ENCODE measurements around the gene N4BP2. TPM values are rescaled to one million over a fixed set of nuclear protein-coding genes. Genes with fewer than 3 reads are reported as not detected.

The N4BP2 gene
- total and polyA plus RNA-seq, 5 donors: 0.86 to 7.3 (median 6.1) TPM

DNA sequence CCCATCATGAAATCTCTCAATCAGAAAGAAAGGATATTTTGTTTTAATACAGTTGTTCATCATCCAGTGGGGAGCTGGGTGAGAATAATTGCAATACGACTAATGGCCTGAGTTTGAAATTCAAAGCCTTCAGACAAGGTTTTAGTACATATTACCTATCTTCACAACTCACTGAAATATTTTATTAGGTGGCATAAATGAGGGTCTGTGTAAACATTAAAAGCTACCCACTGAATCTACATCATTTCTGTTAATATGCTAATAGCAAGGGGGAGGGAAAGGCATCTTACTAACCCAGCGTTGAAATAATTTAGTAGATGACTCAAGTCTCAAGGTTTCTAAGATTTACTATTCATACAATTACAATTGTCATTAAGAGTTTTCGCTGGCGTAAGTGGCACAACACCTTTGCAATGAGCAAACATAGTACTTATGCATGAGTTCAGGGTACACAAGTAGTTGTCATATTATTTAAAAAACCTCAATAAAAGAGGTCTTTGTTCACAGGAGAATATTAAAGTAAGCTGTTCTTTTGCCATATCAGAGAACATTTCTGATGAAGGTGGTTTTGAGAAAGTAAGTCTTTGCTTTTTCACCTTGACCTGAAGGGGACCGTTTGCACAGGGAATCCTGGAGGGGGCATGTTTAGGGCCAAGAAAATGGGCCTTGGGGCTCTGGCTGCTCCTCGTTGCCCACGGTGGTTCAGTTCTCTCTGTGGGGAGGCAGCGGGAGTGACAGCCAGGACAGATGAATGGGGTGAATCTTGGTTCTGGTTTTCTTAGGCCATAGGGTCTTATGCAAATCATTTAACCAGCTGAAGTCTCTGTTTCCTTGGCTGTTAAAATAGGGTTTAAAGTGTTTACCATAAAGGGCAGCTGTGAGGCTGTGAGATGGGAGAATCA is 135.7 kb downstream of the N4BP2 start:
- DNase-seq: no peak
- Histone ChIP-seq H3K9me3 (ENCODE audit: control insufficient read depth, low read length) (no peaks in the 10 kb centered on the region), H3K27ac (ENCODE audit: low read length) (no peak overlapping the region), H3K4me3 (ENCODE audit: low read length) (no peak overlapping the region), H3K4me1 (ENCODE audit: control insufficient read depth, insufficient read depth, low read length) (no peaks in the 10 kb centered on the region), H3K27me3 (ENCODE audit: control insufficient read depth, insufficient read depth) (no peaks in the 10 kb centered on the region)
- intact Hi-C loops (cut with DNase I): no loop called here
- no peak for ATAC-seq
- WGBS: 83% methylated on average over 8 of the region's 8 CpGs

DNA sequence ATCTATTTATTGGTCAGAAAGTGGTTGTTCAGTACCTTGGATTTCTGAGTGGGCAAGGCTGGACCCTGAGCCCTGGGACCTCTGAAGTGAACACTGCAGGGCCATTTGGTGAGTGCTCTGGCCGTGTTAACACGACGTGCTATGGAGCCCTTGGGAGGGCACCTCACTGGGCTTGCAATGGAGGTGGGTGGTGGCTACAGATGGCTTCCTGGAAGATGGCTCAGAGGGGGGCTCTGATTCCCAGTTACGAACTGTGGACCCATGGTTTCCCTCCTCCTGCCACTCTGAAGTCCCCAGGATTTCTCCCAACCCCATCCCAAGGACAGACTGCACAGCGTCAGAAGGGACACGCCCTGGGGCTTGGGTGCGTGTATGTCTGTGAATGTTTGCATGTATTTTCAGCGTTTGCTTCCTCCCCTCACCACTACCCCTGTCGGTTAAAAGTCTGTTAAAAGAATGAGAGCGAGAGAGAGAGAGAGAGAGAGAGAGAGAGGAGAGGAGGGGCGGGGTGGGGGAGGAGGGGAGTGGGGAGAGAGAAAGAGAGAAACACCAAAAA is 136.4 kb downstream of the N4BP2 start:
- Histone ChIP-seq H3K9me3 (ENCODE audit: control insufficient read depth, low read length) (no peaks in the 10 kb centered on the region), H3K27me3 (ENCODE audit: control insufficient read depth, insufficient read depth) (no peaks in the 10 kb centered on the region), H3K4me3 (ENCODE audit: low read length) (no peak overlapping the region), H3K27ac (ENCODE audit: low read length) (no peak overlapping the region), H3K4me1 (ENCODE audit: control insufficient read depth, insufficient read depth, low read length) (no peaks in the 10 kb centered on the region)
- 65% methylated on average over 11 of the region's 11 CpGs for WGBS
- intact Hi-C loops (cut with DNase I): no loop called here
- DNase-seq (no peak), ATAC-seq (no peak)

DNA sequence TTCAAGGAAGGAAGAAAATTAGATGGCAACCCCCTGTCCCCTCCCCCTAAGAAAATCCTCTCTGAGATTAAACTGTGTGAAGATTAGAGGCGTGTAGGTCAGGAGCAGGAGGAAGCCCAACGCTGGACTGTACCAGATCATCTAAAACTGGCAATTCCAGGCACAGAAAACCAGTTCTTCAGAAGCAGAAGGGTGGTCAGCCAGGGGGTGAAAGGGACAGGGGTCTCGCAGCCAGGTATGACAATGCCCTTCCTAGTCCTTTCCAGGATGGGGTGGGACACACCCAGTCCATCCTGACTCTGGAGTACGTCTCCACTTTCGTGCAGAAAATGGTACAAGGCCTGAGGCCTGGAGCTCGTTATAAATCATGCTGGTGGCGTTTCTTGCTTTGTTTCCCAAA is 136.9 kb downstream of the N4BP2 start:
- intact Hi-C loops (cut with DNase I): no loop called here
- Histone ChIP-seq H3K4me1 (ENCODE audit: control insufficient read depth, insufficient read depth, low read length) (no peaks in the 10 kb centered on the region), H3K4me3 (ENCODE audit: low read length) (no peak overlapping the region), H3K27me3 (ENCODE audit: control insufficient read depth, insufficient read depth) (no peaks in the 10 kb centered on the region), H3K27ac (ENCODE audit: low read length) (no peak overlapping the region), H3K9me3 (ENCODE audit: control insufficient read depth, low read length) (no peaks in the 10 kb centered on the region)
- ATAC-seq: no peak
- WGBS: 78% methylated on average over 7 of the region's 7 CpGs
- no peak for DNase-seq

DNA sequence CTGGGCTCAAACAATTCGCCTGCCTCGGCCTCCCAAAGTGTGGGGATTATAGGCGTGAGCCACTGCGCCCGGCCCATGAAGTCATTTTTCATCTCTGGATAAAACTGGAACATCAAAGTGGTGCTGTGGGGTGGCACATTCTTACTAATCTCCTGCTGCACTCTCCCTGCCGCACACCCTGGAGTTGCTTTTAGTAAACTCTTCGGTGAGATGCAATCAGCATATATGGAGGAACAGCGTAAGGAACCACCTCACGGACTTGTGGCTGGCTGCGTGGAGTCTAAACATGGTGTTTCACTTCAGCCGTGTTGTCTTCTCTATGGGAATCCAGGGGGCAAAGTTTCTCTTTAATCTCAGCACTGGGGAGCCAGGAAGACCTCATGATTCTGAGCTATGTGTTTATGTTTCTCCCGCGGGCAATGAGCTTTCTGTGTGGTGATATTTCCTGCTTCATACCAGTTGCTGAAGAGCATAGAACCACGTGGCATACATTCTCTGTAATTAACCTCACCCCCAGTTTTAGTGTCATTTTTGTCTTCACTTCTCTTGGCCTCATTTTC is 138.0 kb downstream of the N4BP2 start:
- DNase-seq (no peak), ATAC-seq (no peak)
- no peak overlapping the region for H3K27ac ChIP-seq (ENCODE audit: low read length)
- 51% methylated on average over 14 of the region's 14 CpGs for WGBS
- H3K4me3 ChIP-seq (ENCODE audit: low read length): no peak overlapping the region
- H3K9me3 ChIP-seq (ENCODE audit: control insufficient read depth, low read length): no peaks in the 10 kb centered on the region
- H3K4me1 ChIP-seq (ENCODE audit: control insufficient read depth, insufficient read depth, low read length): no peaks in the 10 kb centered on the region
- intact Hi-C loops (cut with DNase I): no loop called here
- no peaks in the 10 kb centered on the region for H3K27me3 ChIP-seq (ENCODE audit: control insufficient read depth, insufficient read depth)

DNA sequence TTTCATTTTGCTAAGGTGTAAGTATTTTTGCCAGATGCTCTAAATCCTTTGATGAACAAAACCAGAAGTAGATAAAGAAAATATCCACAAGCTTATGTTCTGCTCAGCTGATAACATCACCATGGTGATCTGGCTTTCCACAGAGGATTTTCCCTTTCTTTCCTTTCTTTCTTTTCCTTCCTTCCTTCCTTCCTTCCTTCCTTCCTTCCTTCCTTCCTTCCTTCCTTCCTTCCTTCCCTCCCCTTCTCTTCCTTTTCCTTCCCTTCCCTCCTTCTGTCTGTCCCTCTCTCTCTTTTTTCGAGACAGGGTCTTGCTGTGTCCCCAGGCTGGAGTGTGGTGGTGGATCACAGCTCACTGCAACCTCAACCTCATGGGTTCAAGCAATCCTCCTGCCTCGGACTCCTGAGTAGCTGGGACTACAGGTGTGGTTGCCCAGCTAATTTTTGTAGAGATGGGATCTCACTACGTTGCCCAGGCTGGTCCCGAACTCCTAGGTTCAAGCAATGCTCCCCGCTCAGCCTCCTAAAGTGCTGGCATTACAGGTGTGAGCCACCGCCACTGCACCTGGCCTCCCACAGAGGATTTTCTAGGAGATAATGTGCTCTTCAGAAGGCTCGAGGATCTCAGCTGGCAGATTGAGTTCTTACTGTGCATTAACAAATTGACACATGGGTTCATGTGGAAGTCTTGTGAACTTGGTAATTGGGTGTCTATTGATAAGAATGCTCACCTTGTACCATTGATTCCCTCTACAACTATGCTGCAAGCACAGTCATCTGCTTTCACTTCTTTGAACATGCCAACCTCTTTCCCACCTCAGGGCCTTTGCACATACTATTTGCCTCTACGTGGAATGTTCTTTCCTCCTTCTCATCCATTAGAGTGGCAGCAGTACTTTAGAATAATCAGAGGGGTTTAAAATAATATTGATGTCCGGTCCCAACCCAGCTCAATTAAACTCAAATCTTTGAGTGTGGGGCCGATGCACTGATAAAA is 138.8 kb downstream of the N4BP2 start:
- no peak overlapping the region for H3K27ac ChIP-seq (ENCODE audit: low read length)
- 94% methylated on average over 10 of the region's 10 CpGs for WGBS
- no peaks in the 10 kb centered on the region for H3K9me3 ChIP-seq (ENCODE audit: control insufficient read depth, low read length)
- intact Hi-C loops (cut with DNase I): no loop called here
- no peak for ATAC-seq
- no peak for DNase-seq
- H3K4me1 ChIP-seq (ENCODE audit: control insufficient read depth, insufficient read depth, low read length): no peaks in the 10 kb centered on the region
- H3K4me3 ChIP-seq (ENCODE audit: low read length): no peak overlapping the region
- H3K27me3 ChIP-seq (ENCODE audit: control insufficient read depth, insufficient read depth): no peaks in the 10 kb centered on the region

DNA sequence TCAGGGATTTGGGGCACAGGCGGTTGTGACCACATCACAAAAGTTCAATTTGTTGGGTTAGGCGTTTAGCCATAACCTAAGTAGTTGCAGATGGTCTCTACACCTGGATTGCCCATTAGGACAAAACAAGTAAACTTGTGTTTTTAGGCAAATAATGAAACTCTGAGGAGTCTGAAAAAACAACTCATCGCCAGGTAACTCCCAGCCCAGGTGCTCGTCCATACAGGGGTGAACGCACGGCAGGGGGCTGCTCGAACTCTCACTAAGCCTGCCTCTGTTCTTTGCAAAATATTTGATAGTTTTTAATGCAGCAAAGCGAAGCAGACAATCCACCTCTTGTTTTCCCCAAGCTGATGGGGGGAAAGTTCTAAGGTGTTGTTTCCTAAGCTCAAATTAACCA is 139.6 kb downstream of the N4BP2 start:
- intact Hi-C loops (cut with DNase I): no loop called here
- Histone ChIP-seq H3K27ac (ENCODE audit: low read length) (no peak overlapping the region), H3K9me3 (ENCODE audit: control insufficient read depth, low read length) (no peaks in the 10 kb centered on the region), H3K27me3 (ENCODE audit: control insufficient read depth, insufficient read depth) (no peaks in the 10 kb centered on the region), H3K4me1 (ENCODE audit: control insufficient read depth, insufficient read depth, low read length) (no peaks in the 10 kb centered on the region), H3K4me3 (ENCODE audit: low read length) (no peak overlapping the region)
- DNase-seq (no peak), ATAC-seq (no peak)
- 94% methylated on average over 8 of the region's 8 CpGs for WGBS

DNA sequence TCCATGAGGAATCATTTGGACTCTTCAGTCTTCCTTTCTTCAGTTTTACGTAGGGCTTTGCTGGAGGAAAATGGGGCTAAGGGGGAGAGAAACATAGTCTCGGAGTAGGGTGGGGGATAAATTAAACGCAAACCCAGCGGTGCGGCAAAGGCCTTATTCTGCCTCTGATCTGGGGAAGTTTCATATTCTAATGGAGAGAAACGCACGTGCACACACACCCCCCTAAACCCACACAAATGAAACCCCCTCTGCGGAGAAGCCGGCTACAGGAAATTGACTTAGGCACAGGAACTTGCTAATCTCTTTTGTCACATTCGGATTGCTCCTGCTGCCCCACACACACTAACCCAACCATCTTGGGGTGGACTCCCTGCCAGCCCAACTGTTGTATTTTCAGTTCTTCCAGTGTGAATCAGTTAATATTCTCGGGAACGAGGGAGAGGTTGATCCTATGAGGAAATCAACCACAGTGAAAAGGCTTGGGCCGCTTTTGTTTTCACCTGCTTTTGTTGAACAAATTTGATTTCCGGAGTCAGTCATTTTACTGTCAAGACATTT is 140.2 kb downstream of the N4BP2 start, which contains the start of gene RHOH:
Gene RHOH, plus strand, starts transcription at position 308 of the 558 bp plus-strand sequence. CDS start 46,356 bp downstream, outside the sequence.
- Histone ChIP-seq H3K4me3 (ENCODE audit: low read length) (no peak within 1 kb of the TSS), H3K27ac (ENCODE audit: low read length) (no peak within 1 kb of the TSS), H3K9me3 (ENCODE audit: control insufficient read depth, low read length) (no peaks in the 10 kb centered on the region), H3K4me1 (ENCODE audit: control insufficient read depth, insufficient read depth, low read length) (no peaks in the 10 kb centered on the region), H3K27me3 (ENCODE audit: control insufficient read depth, insufficient read depth) (no peaks in the 10 kb centered on the region)
- ATAC-seq: no peak
- intact Hi-C loops (cut with DNase I): no loop called here
- 45% methylated on average over 14 of the region's 14 CpGs for WGBS
- no peak for DNase-seq

DNA sequence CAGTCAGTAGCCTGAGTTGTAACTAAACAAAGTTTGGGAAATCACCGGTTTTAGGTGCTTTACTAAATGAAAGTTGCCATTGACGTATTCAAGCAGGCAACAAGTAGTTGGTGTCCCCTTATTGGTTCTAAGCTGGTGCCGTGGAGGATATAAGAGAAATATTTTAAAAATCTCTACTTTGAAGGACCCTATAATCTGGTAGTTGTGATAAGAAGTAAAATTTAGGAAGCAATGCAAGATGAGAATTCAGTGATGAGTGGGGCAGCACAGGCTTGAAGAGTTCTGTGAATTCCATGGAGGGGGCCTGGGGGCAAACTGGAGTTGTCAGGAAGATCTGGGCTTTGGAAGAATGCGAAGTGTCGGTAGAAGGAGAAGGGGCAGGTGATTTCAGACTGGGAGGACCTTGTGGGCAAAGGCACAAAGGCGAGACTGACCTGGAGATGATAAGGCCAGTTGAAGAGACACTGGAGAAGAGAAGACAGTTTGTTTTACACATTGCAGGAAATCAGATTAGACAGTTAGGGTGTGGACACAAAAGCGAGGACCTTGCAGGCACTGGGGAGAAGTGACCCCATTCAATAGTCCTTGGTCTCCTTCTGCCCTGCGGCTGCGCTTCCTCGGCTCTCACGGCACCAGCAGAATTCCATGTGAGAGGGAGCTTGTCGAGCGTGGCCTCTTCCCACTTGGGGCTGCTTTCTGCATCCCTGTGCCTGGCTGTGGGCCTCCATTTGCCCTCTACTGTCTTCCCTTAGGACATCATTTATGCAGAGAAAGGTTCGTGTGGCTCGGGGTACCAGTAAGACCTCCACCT is 141.4 kb downstream of the N4BP2 start:
- DNase-seq (no peak), ATAC-seq (no peak)
- H3K4me1 ChIP-seq (ENCODE audit: control insufficient read depth, insufficient read depth, low read length): no peaks in the 10 kb centered on the region
- no peak overlapping the region for H3K27ac ChIP-seq (ENCODE audit: low read length)
- intact Hi-C loops (cut with DNase I): no loop called here
- no peaks in the 10 kb centered on the region for H3K9me3 ChIP-seq (ENCODE audit: control insufficient read depth, low read length)
- no peak overlapping the region for H3K4me3 ChIP-seq (ENCODE audit: low read length)
- H3K27me3 ChIP-seq (ENCODE audit: control insufficient read depth, insufficient read depth): no peaks in the 10 kb centered on the region
- WGBS: 63% methylated on average over 15 of the region's 15 CpGs

DNA sequence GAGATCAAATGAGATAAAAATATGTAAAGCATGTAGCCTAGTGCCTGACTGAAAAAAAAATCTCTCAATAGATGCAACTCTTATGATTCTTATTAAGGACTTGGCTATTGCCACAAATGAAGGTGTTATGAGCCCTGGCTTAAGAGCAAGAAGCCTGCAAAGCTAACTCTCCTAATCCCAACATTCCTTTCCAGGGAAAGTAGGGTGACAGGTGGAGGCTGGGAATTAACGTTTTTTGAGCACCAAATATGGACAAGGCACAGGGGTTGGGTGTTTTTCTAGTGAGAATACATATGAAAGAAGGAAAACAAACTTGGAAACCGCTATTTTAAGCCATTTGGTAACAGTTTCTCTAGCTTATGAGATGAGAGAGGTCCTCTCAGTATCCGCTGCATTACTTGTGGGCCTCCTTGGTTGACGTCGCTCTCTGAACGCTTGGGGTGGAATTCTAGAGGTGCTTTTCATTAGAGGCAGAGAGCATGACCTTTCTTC is 142.6 kb downstream of the N4BP2 start:
- H3K27me3 ChIP-seq (ENCODE audit: control insufficient read depth, insufficient read depth): no peaks in the 10 kb centered on the region
- DNase-seq: no peak
- no peaks in the 10 kb centered on the region for H3K9me3 ChIP-seq (ENCODE audit: control insufficient read depth, low read length)
- no peak overlapping the region for H3K27ac ChIP-seq (ENCODE audit: low read length)
- intact Hi-C loops (cut with DNase I): no loop called here
- no peak overlapping the region for H3K4me3 ChIP-seq (ENCODE audit: low read length)
- WGBS: 78% methylated on average over 6 of the region's 6 CpGs
- no peaks in the 10 kb centered on the region for H3K4me1 ChIP-seq (ENCODE audit: control insufficient read depth, insufficient read depth, low read length)
- no peak for ATAC-seq

All from right cardiac atrium (tissue), 5 donors.